Measurements from ENCODE around the gene JAKMIP1. TPM values are rescaled to one million over a fixed set of nuclear protein-coding genes. Genes with fewer than 3 reads are reported as not detected.

The JAKMIP1 gene
- total RNA-seq, 1 experiment from 2014 or later, result not detected

GRCh38 chr4:6194458-6195195 is 5.7 kb downstream of the JAKMIP1 start:
- Histone ChIP-seq H3K9me3 (no peaks in the 10 kb centered on the region), H3K4me3 (ENCODE audit: low read depth, low read length) (no peak overlapping the region), H3K4me1 (no peaks in the 10 kb centered on the region), H3K27me3 (replicated peaks; ENCODE audit: control insufficient read depth, insufficient read depth, low read length) (no peaks in the 10 kb centered on the region), H3K36me3 (ENCODE audit: control insufficient read depth, insufficient read depth, low read length) (no peaks in the 10 kb centered on the region)
- Mint-ChIP-seq H3K27me3 (ENCODE audit: insufficient read depth, unreplicated experiment) (peaks cover 10% of the 10 kb centered on the region), H3K4me3 (ENCODE audit: unreplicated experiment) (no peak overlapping the region), H3K9me3 (ENCODE audit: unreplicated experiment) (no peaks in the 10 kb centered on the region), H3K4me1 (ENCODE audit: low read depth, unreplicated experiment) (no peaks in the 10 kb centered on the region), H3K36me3 (ENCODE audit: insufficient read depth, unreplicated experiment) (no peaks in the 10 kb centered on the region), H3K27ac (ENCODE audit: unreplicated experiment) (no peak overlapping the region)
- no TSS peak for BruUV-seq (replicated peaks)
- POLR2A ChIA-PET, result no interaction called here
- intact Hi-C loops (cut with micrococcal nuclease; ENCODE audit: unreplicated experiment), result no loop called here
- DNase-seq, result no peak
- CTCF ChIA-PET, result no interaction called here
- TF ChIP-seq, protein P1, sequence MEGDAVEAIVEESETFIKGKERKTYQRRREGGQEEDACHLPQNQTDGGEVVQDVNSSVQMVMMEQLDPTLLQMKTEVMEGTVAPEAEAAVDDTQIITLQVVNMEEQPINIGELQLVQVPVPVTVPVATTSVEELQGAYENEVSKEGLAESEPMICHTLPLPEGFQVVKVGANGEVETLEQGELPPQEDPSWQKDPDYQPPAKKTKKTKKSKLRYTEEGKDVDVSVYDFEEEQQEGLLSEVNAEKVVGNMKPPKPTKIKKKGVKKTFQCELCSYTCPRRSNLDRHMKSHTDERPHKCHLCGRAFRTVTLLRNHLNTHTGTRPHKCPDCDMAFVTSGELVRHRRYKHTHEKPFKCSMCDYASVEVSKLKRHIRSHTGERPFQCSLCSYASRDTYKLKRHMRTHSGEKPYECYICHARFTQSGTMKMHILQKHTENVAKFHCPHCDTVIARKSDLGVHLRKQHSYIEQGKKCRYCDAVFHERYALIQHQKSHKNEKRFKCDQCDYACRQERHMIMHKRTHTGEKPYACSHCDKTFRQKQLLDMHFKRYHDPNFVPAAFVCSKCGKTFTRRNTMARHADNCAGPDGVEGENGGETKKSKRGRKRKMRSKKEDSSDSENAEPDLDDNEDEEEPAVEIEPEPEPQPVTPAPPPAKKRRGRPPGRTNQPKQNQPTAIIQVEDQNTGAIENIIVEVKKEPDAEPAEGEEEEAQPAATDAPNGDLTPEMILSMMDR (IDR thresholded peaks at IDR 0.05; ENCODE audit: insufficient read depth in 1 of 2, low read depth in 1 of 2, low read length in 1 of 2, severe bottlenecking in 1 of 2, unreplicated experiment in 1 of 2), result no peak

GRCh38 chr4:6193399-6193798 is 7.0 kb downstream of the JAKMIP1 start:
- intact Hi-C loops (cut with micrococcal nuclease; ENCODE audit: unreplicated experiment), result no loop called here
- BruUV-seq (replicated peaks), result no TSS peak
- Mint-ChIP-seq H3K4me1 (ENCODE audit: low read depth, unreplicated experiment) (no peaks in the 10 kb centered on the region), H3K27ac (ENCODE audit: unreplicated experiment) (no peak overlapping the region), H3K36me3 (ENCODE audit: insufficient read depth, unreplicated experiment) (no peaks in the 10 kb centered on the region), H3K4me3 (ENCODE audit: unreplicated experiment) (no peak overlapping the region), H3K27me3 (ENCODE audit: insufficient read depth, unreplicated experiment) (peaks cover 14% of the 10 kb centered on the region), H3K9me3 (ENCODE audit: unreplicated experiment) (no peaks in the 10 kb centered on the region)
- H3K27me3 ChIP-seq (replicated peaks; ENCODE audit: control insufficient read depth, insufficient read depth, low read length), result no peaks in the 10 kb centered on the region
- H3K9me3 ChIP-seq, result no peaks in the 10 kb centered on the region
- no peak overlapping the region for H3K4me3 ChIP-seq (ENCODE audit: low read depth, low read length)
- CTCF ChIA-PET, result no interaction called here
- POLR2A ChIA-PET, result no interaction called here
- no peaks in the 10 kb centered on the region for H3K36me3 ChIP-seq (ENCODE audit: control insufficient read depth, insufficient read depth, low read length)
- TF ChIP-seq, protein P1 (IDR thresholded peaks at IDR 0.05; ENCODE audit: insufficient read depth in 1 of 2, low read depth in 1 of 2, low read length in 1 of 2, severe bottlenecking in 1 of 2, unreplicated experiment in 1 of 2), result no peak
- DNase-seq, result no peak
- no peaks in the 10 kb centered on the region for H3K4me1 ChIP-seq

DNA sequence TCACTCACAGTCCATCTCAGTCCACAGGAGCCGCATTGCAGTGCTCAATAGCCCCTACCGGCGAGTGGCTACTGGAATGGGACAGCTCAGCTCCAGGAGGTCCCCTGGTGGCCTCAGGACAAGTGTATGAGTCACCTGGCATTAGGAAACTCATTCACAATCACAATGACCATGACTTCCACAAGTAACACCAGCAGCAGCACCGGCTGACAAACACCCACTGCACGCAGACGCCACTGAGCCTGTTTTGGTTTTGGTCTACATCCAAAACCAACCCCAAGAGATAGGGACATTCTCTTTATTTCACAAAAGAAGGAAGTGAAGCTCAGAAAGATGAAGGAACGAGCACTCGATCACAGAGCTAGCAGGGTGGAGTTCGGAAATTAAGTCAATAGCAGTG is 8.1 kb downstream of the JAKMIP1 start:
- Histone ChIP-seq H3K27me3 (replicated peaks; ENCODE audit: control insufficient read depth, insufficient read depth, low read length) (no peaks in the 10 kb centered on the region), H3K9me3 (no peaks in the 10 kb centered on the region), H3K4me3 (ENCODE audit: low read depth, low read length) (no peak overlapping the region), H3K36me3 (ENCODE audit: control insufficient read depth, insufficient read depth, low read length) (no peaks in the 10 kb centered on the region), H3K4me1 (no peaks in the 10 kb centered on the region)
- TF ChIP-seq, protein P1 (IDR thresholded peaks at IDR 0.05; ENCODE audit: insufficient read depth in 1 of 2, low read depth in 1 of 2, low read length in 1 of 2, severe bottlenecking in 1 of 2, unreplicated experiment in 1 of 2), result no peak
- intact Hi-C loops (cut with micrococcal nuclease; ENCODE audit: unreplicated experiment), result no loop called here
- POLR2A ChIA-PET, result no interaction called here
- H3K27me3 Mint-ChIP-seq (ENCODE audit: insufficient read depth, unreplicated experiment), result peaks cover 12% of the 10 kb centered on the region
- no peaks in the 10 kb centered on the region for H3K36me3 Mint-ChIP-seq (ENCODE audit: insufficient read depth, unreplicated experiment)
- no peak overlapping the region for H3K27ac Mint-ChIP-seq (ENCODE audit: unreplicated experiment)
- no peaks in the 10 kb centered on the region for H3K4me1 Mint-ChIP-seq (ENCODE audit: low read depth, unreplicated experiment)
- no peaks in the 10 kb centered on the region for H3K9me3 Mint-ChIP-seq (ENCODE audit: unreplicated experiment)
- H3K4me3 Mint-ChIP-seq (ENCODE audit: unreplicated experiment), result no peak overlapping the region
- no TSS peak for BruUV-seq (replicated peaks)
- CTCF ChIA-PET, result no interaction called here
- no peak for DNase-seq
